Fibroblast of upper back skin (primary cell): ENCODE results near the gene RBKS.

Experiments used
- DNase-seq: peaks from one replicate; pipeline ENCODE4 v3.0.0-alpha.2; 2013

Gene RBKS

GRCh38 chr2:27890146-27890923, at the start of gene RBKS, which contains the start of gene BABAM2:
TSS of gene RBKS (minus strand) at chr2:27890387. CDS start at chr2:27890345, 42 bp downstream.
TSS of gene BABAM2 (plus strand) at chr2:27890729. CDS start at chr2:27894557, 3,828 bp downstream.
- DNase-seq, result peak; percentile 85

DNA sequence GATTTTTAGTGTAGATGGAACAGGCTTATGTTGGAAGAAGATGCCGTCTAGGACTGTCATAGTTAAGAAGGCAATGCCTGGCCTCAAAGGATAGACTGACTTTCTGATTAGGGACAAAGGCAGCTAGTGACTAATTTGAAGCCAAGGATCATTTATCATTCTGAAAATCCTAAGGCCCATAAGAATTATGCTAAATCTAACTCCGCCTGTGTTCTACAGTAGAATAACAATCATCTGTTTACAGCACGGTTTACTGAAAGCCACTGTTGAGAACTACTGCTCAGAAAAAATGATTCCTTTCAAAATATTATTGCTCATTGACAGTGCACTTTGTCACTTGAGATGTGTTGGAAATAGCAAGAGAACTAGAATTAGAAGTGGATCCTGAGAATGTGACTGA, 44.8 kb upstream of the RBKS start:
- DNase-seq, result no peak

GRCh38 chr2:27932396-27932795, 42.2 kb upstream of the RBKS start:
- peak; percentile 72 for DNase-seq

GRCh38 chr2:27931361-27931950, 41.3 kb upstream of the RBKS start:
- DNase-seq, result no peak

DNA sequence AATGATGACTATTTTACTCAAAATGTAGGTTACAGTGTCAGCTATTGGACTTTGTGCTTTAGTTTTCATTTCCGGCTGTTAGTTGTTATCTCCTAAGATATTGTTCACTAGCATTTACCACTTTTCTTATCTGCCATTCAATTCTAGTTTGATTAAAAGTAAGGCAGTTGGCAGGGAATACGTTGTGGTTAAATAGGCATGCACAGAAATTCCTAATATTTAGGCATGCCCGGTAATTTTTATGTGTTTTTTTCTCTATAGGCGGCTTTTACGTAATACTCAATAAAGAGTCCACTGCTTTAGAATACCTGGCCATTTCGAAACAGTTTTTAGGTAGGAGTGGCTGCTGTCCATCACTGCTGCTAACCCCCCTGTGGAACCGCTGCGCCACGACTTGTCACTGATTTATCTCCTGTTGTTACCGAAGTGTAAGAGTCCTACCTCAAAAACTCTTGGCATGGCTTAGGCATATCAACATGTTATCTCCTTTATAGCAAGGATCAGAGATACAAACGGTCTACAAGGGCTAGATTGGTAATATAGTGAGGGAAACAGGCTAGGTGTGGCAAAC, 39.8 kb upstream of the RBKS start:
- peak; percentile 25 for DNase-seq

GRCh38 chr2:27925766-27926472, 35.7 kb upstream of the RBKS start:
- no peak for DNase-seq

- no peak for DNase-seq
These were observed 32.7 kb upstream of the RBKS start for GRCh38 chr2:27922842-27923241.

GRCh38 chr2:27921880-27922547, 31.8 kb upstream of the RBKS start:
- DNase-seq, result no peak

- DNase-seq, result no peak
These were observed 31.2 kb upstream of the RBKS start for GRCh38 chr2:27921424-27921823.

GRCh38 chr2:27920148-27920885, 30.1 kb upstream of the RBKS start:
- peak; percentile 23 for DNase-seq

GRCh38 chr2:27916293-27916995, 26.3 kb upstream of the RBKS start:
- no peak for DNase-seq

DNA sequence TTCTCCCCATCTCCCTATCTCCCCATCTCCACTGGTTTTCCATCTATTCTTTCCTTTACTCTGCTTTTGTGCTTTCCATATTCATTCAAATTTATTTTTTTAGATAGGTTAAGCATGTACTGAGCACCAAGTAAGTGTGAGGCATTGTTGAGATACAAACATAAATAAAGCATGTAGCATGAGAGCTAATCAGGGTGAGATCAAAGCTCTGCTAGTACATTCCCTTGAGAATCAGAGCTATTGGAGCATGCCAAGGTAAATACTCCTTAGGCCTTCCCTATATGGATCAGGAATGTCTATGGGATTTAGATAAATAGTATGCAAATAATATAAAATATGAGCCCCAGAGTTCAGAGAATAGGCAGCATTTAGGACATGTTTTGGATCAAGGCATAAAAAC, 25.7 kb upstream of the RBKS start:
- peak; percentile 32 for DNase-seq

DNA sequence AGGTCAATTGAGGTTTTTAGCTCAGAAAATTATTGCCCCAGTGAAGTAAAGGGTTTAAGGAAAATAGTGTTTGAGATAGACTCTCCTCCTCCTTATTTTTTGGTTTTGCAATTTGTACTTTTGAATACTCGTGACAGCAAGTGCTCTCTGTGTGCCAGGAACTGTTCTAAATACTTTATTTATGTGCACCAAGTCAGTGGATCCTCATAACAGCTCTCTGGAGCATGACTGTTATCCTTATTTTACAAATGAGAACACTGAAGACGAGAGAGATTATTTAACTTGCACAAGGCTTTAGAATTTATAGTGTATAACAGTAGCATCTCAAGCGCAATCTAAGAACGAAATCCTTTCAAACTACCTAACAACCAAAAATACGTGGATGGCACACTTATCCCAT, 25.0 kb upstream of the RBKS start:
- DNase-seq, result no peak

GRCh38 chr2:27914805-27915175, 24.6 kb upstream of the RBKS start:
- DNase-seq, result no peak

DNA sequence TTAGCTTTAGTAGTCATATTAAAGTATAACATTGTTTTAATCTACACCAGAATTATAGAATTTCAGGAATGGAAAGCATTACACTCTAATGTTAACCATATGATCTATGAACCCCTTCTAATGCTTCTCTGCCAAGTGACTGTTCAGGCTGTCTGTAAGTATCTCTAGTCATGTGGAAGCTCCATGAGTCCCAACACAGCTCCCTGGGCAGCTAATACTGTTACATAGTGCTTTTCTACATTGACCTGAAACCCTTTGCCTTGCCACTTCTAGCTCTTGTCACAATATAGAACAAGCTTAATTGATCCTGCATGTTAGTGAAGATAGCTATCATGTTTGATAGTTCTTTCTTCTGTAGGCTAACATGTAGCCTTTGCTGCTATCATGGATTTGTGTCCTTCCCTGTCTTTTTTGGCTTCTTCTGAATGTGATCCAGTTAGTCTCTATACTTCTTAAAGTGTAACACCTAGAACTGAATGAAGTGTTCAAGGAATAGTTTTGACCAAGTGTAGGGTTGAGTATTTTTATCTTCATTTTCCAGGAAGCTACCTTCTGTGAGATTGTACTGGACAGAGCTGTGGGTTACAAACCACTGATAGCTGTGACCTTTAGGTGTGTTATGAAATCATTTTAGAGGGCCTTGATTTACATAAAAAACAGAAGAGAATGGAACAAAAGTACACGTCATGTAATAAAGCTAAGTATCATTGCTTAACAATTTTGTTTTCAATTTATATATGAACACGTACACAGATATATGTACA, 24.0 kb upstream of the RBKS start:
- peak; percentile 73 for DNase-seq

DNA sequence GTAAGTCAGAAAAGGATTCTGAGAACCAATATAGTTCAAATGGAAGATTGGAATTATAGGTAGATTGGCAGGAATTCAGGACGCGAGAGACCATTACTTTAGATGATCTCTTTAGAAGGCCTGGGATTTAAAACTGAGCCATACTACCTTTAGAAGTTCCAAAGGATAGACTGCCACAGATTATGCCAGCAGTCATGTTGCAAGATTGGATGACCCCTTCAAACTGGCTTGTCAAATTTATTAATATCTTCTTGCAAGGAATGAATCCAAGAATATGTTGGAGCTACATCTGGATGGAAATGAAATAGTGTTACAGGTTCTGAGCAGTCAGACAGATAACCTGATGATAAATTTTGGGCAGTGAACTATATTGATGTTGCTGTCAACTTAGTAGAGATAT, 22.3 kb upstream of the RBKS start:
- no peak for DNase-seq

- no peak for DNase-seq
These were observed 21.4 kb upstream of the RBKS start for GRCh38 chr2:27911458-27912210.

DNA sequence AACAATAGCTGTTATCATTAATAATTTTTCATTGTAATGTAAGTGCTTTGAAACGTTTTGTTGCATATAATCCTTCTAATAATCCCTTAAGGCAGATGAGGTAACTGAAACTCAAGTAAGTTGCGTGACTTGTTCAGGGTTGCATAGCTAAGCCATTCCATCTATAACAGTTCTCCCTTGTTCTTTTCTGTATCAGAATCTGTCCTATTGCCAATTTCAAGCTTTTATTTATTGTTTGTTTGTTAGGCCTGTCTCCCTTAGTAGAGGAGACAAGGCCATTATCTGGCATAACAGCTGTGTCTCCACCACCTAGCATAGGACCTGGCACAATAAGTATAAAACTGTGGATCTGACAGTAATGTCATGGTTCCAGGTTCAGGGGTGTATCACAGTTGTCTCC, 19.7 kb upstream of the RBKS start:
- DNase-seq, result no peak

DNA sequence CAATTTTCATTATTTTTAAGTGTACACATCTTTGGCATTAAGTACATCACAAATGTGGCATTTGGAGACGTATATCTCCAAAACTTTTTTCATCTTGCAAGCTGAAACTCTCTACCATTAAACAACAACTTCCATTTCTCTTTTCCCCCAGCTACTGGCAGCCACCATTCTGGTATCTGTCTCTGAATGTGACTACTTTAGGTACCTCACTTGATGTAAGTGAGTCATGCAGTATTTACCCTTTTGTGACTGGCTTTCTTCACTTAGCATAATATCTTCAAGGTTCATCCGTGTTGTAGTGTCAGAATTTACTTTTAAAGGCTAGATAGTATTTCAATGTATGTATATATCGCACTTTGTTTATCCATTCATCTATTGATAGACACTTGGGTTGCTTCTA, 17.4 kb upstream of the RBKS start:
- no peak for DNase-seq

DNA sequence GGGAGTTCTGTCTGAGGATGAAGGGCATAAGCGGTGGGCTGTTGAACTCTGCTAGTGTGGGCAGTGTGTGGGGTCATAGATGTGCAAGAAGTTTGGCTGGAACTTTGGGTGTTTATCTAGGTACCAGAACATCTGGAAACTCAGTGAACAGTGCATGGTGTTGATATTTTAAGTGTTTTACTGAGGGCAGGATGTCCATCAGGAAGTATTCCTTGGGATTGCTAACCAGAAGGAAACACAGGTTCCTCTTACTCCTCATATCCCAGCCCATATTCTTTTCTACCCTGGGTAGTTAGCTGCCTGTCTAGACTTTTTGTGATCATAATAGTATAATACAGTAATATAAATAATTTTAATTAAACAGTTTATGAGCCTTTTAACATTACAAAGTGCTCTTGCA, 15.9 kb upstream of the RBKS start:
- no peak for DNase-seq
